H9 (cell line): ENCODE results near the gene APOL2. TPM values are rescaled to one million over a fixed set of nuclear protein-coding genes. Genes with fewer than 3 reads are reported as not detected.

Experiments
- DNase-seq: peaks from one replicate; pipeline ENCODE4 v3.0.0-alpha.2; 2017
- H2AFZ ChIP-seq: one replicate; pipeline ENCODE4 v1.6.1; 2013; ENCODE audit warnings: mild to moderate bottlenecking, low read length, control low read depth, moderate library complexity
- H2AK5ac ChIP-seq: 2 replicates; pipeline ENCODE4 v1.6.1; 2013; ENCODE audit warnings: low read length, control low read depth, mixed read lengths; ENCODE audit not compliant: insufficient read length
- H2BK120ac ChIP-seq: one replicate; pipeline ENCODE4 v1.6.1; 2013; ENCODE audit warnings: low read depth, mild to moderate bottlenecking, low read length, control low read depth, inconsistent platforms; ENCODE audit not compliant: poor library complexity, severe bottlenecking
- H2BK12ac ChIP-seq: 2 replicates; pipeline ENCODE4 v1.6.1; 2013; ENCODE audit warnings: low read length, control low read depth, mixed read lengths, low read depth; ENCODE audit not compliant: insufficient read length
- H2BK15ac ChIP-seq: 2 replicates; pipeline ENCODE4 v1.6.1; 2013; ENCODE audit warnings: low read depth, low read length, control low read depth
- H2BK20ac ChIP-seq: one replicate; pipeline ENCODE4 v1.6.1; 2013; ENCODE audit warnings: low read depth, mild to moderate bottlenecking, low read length, control low read depth, inconsistent platforms; ENCODE audit not compliant: poor library complexity, severe bottlenecking
- H2BK5ac ChIP-seq: 2 replicates; pipeline ENCODE4 v1.6.1; 2013; ENCODE audit warnings: low read length, control low read depth, mixed read lengths; ENCODE audit not compliant: insufficient read length
- H3K14ac ChIP-seq: 2 replicates; pipeline ENCODE4 v1.6.1; 2013; ENCODE audit warnings: low read length, control low read depth; ENCODE audit not compliant: insufficient read depth
- H3K18ac ChIP-seq: 2 replicates; pipeline ENCODE4 v1.6.1; 2013; ENCODE audit warnings: low read depth, mild to moderate bottlenecking, mixed read lengths, low read length, control low read depth; ENCODE audit not compliant: insufficient read length
- H3K23ac ChIP-seq: 2 replicates; pipeline ENCODE4 v1.6.1; 2013; ENCODE audit warnings: low read length, control low read depth, mixed read lengths, low read depth; ENCODE audit not compliant: insufficient read length
- H3K23me2 ChIP-seq: 2 replicates; pipeline ENCODE4 v1.6.1; 2013; ENCODE audit warnings: low read depth, mild to moderate bottlenecking, mixed read lengths, low read length, control low read depth; ENCODE audit not compliant: insufficient read length, poor library complexity, severe bottlenecking
- H3K27ac ChIP-seq: 2 replicates; pipeline ENCODE4 v1.5.1; 2013; ENCODE audit warnings: low read length, control low read depth, mixed read lengths, low read depth; ENCODE audit not compliant: insufficient read length
- H3K27me3 ChIP-seq: 2 replicates; pipeline ENCODE4 v1.6.1; 2013; ENCODE audit warnings: low read length, control low read depth, inconsistent platforms; ENCODE audit not compliant: insufficient read depth
- H3K4ac ChIP-seq: 2 replicates; pipeline ENCODE4 v1.6.1; 2013; ENCODE audit warnings: low read depth, mild to moderate bottlenecking, control low read depth, inconsistent platforms, low read length, moderate library complexity
- H3K4me1 ChIP-seq: 2 replicates; pipeline ENCODE4 v1.6.1; 2013; ENCODE audit warnings: low read length, control low read depth, inconsistent platforms; ENCODE audit not compliant: insufficient read depth
- H3K4me2 ChIP-seq: 2 replicates; pipeline ENCODE4 v1.6.1; 2013; ENCODE audit warnings: low read length, control low read depth, mixed read lengths; ENCODE audit not compliant: insufficient read length, insufficient read depth
- H3K56ac ChIP-seq: 2 replicates; pipeline ENCODE4 v1.6.1; 2013; ENCODE audit warnings: low read depth, mild to moderate bottlenecking, mixed read lengths, low read length, control low read depth; ENCODE audit not compliant: insufficient read length
- H3K79me1 ChIP-seq: 2 replicates; pipeline ENCODE4 v1.6.1; 2013; ENCODE audit warnings: low read depth, mild to moderate bottlenecking, moderate library complexity, low read length, control low read depth, inconsistent platforms; ENCODE audit not compliant: insufficient read depth, poor library complexity, severe bottlenecking
- H3K79me2 ChIP-seq: 2 replicates; pipeline ENCODE4 v1.6.1; 2013; ENCODE audit warnings: low read length, control low read depth, inconsistent platforms; ENCODE audit not compliant: insufficient read depth
- H3K9ac ChIP-seq: 2 replicates; pipeline ENCODE4 v1.6.1; 2013; ENCODE audit warnings: low read length, control low read depth, mixed read lengths; ENCODE audit not compliant: insufficient read length; ENCODE audit errors: extremely low read depth
- H3K9me3 ChIP-seq: one replicate; pipeline ENCODE4 v1.6.1; 2013; ENCODE audit warnings: low read depth, low read length, inconsistent platforms; ENCODE audit not compliant: control insufficient read depth
- H3T11ph ChIP-seq: one replicate; pipeline ENCODE4 v1.6.1; 2013; ENCODE audit warnings: mild to moderate bottlenecking, low read length, control low read depth, inconsistent platforms
- H4K20me1 ChIP-seq: one replicate; pipeline ENCODE4 v1.6.1; 2013; ENCODE audit not compliant: control insufficient read depth, insufficient read length, insufficient read depth
- H4K5ac ChIP-seq: 2 replicates; pipeline ENCODE4 v1.6.1; 2013; ENCODE audit warnings: low read depth, mild to moderate bottlenecking, mixed read lengths, low read length, control low read depth; ENCODE audit not compliant: insufficient read length
- H4K8ac ChIP-seq: replicated peaks from 2 replicates; pipeline ENCODE4 v1.6.1; 2013; ENCODE audit warnings: low read length, control low read depth, mixed read lengths, low read depth; ENCODE audit not compliant: insufficient read length
- H4K91ac ChIP-seq: 2 replicates; pipeline ENCODE4 v1.6.1; 2013; ENCODE audit warnings: low read depth, mild to moderate bottlenecking, moderate library complexity, mixed read lengths, low read length, control low read depth; ENCODE audit not compliant: insufficient read length
- H3K27ac Mint-ChIP-seq, 3 experiments: 2 replicates in 2 of 3; 3 replicates in 1 of 3; pipeline ENCODE4 v1.8.0; 2020 to 2021; ENCODE audit warnings: mixed read lengths in 3 of 3, mild to moderate bottlenecking in 1 of 3, moderate library complexity in 1 of 3
- H3K27me3 Mint-ChIP-seq: 2 replicates; pipeline ENCODE4 v1.8.0; 2021; ENCODE audit warnings: low read depth, mild to moderate bottlenecking, moderate library complexity, mixed read lengths
- H3K36me3 Mint-ChIP-seq, 3 experiments: 2 replicates in 2 of 3; 3 replicates in 1 of 3; pipeline ENCODE4 v1.8.0; 2020 to 2021; ENCODE audit warnings: low read depth in 3 of 3, mixed read lengths in 3 of 3; ENCODE audit not compliant: insufficient read depth in 1 of 3
- H3K4me1 Mint-ChIP-seq, 2 experiments: 2 replicates each; pipeline ENCODE4 v1.8.0; 2020; ENCODE audit warnings: mixed read lengths in 2 of 2
- H3K4me3 Mint-ChIP-seq, 2 experiments: 2 replicates in 1 of 2; 3 replicates in 1 of 2; pipeline ENCODE4 v1.8.0; 2020 to 2021; ENCODE audit warnings: mild to moderate bottlenecking in 2 of 2, mixed read lengths in 2 of 2, moderate library complexity in 1 of 2
- H3K9me3 Mint-ChIP-seq, 2 experiments: 2 replicates in 1 of 2; 3 replicates in 1 of 2; pipeline ENCODE4 v1.8.0; 2020; ENCODE audit warnings: mild to moderate bottlenecking in 2 of 2, mixed read lengths in 2 of 2, moderate library complexity in 1 of 2
- WGBS: extraction: QIAGEN DNeasy Blood & Tissue Kit; methylation state at CpG from one replicate; pipeline ENCODE4 v1.1.7; 2013; ENCODE audit warnings: missing lambda C conversion rate, low lambda C conversion rate, mixed read lengths; ENCODE audit not compliant: insufficient read length; ENCODE audit errors: extremely low coverage; 5-methylcytosine and 5-hydroxymethylcytosine counted together
- total RNA-seq: library from RNA; stranded (reverse); gene quantifications from 2 replicates; pipeline ENCODE4 v1.2.1, GENCODE V29; 2021
- TF ChIP-seq, protein P1 (sequence below): fragments of 200-600 bp; sonication (generic); conservative IDR thresholded peaks from 3 replicates; pipeline ENCODE4 v1.8.0; 2021; ENCODE audit warnings: antibody characterized with exemption, mild to moderate bottlenecking

APOL2 gene
- total RNA-seq, 1 experiment from 2014 or later = 15.6 TPM

DNA sequence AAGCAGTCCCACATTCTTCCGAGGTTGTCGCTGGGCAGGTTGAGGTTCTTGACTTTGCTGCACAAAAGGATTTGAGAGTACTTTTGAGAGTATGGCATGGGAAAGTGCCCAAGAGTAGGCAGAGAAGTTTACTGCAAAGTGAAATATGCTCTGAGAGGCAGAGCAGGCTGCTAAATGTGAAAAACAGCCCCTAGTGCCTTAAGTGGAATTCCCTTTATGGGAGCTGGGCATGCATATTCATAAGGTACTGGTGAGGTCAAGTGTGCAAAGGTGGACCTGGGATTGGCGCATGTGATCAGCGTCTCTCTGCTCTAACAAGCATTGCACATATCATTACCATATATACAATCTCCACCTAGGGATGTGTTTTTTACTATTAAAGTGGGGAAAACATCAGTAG, 25.7 kb downstream of the APOL2 start:
- H3K79me1 ChIP-seq = no peaks in the 10 kb centered on the region
- no peak overlapping the region for H2BK20ac ChIP-seq
- H3K27me3 Mint-ChIP-seq = peaks cover 28% of the 10 kb centered on the region
- no peak overlapping the region for H3K56ac ChIP-seq
- H2AFZ ChIP-seq = no peak overlapping the region
- H4K8ac ChIP-seq = no peak overlapping the region
- no peak overlapping the region for H3T11ph ChIP-seq
- H3K27me3 ChIP-seq = no peaks in the 10 kb centered on the region
- no peak overlapping the region for H3K4ac ChIP-seq
- WGBS = no CpG with 5 or more reads among the region's 4 CpGs
- DNase-seq = no peak
- H3K4me2 ChIP-seq = no peak overlapping the region
- H3K27ac Mint-ChIP-seq = no peak overlapping the region
- no peak overlapping the region for H3K27ac ChIP-seq
- no peak overlapping the region for H2BK120ac ChIP-seq
- H2BK15ac ChIP-seq = no peak overlapping the region
- H3K14ac ChIP-seq = no peak overlapping the region
- H2AK5ac ChIP-seq = no peak overlapping the region
- no peaks in the 10 kb centered on the region for H3K23me2 ChIP-seq
- H3K9ac ChIP-seq = no peak overlapping the region
- H3K4me1 Mint-ChIP-seq = peaks cover 0 to 3% of the 10 kb centered on the region in 2 experiments; a peak in 1 of 4 replicates
- no peaks in the 10 kb centered on the region for H3K4me1 ChIP-seq
- peaks cover 8 to 24% of the 10 kb centered on the region in 2 experiments for H3K9me3 Mint-ChIP-seq
- TF ChIP-seq, protein P1, sequence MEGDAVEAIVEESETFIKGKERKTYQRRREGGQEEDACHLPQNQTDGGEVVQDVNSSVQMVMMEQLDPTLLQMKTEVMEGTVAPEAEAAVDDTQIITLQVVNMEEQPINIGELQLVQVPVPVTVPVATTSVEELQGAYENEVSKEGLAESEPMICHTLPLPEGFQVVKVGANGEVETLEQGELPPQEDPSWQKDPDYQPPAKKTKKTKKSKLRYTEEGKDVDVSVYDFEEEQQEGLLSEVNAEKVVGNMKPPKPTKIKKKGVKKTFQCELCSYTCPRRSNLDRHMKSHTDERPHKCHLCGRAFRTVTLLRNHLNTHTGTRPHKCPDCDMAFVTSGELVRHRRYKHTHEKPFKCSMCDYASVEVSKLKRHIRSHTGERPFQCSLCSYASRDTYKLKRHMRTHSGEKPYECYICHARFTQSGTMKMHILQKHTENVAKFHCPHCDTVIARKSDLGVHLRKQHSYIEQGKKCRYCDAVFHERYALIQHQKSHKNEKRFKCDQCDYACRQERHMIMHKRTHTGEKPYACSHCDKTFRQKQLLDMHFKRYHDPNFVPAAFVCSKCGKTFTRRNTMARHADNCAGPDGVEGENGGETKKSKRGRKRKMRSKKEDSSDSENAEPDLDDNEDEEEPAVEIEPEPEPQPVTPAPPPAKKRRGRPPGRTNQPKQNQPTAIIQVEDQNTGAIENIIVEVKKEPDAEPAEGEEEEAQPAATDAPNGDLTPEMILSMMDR = no peak
- H3K18ac ChIP-seq = no peak overlapping the region
- H2BK12ac ChIP-seq = no peak overlapping the region
- no peak overlapping the region for H2BK5ac ChIP-seq
- no peaks in the 10 kb centered on the region; a peak in 2 of 7 replicates for H3K36me3 Mint-ChIP-seq
- H3K23ac ChIP-seq = no peak overlapping the region
- no peaks in the 10 kb centered on the region for H4K20me1 ChIP-seq
- H3K9me3 ChIP-seq = no peaks in the 10 kb centered on the region
- no peak overlapping the region for H3K4me3 Mint-ChIP-seq
- no peak overlapping the region for H4K5ac ChIP-seq
- no peak overlapping the region for H4K91ac ChIP-seq
- no peaks in the 10 kb centered on the region for H3K79me2 ChIP-seq
